SK-N-SH treated with all-trans-retinoic acid at 6 μM for 48 hours (cell line): Measurements from ENCODE around the gene PARD3B.

Experiments used
- ATAC-seq: fragments of 200-7000 bp; cut with Tn5 transposase; 3 replicates; pipeline ENCODE4 v1.9.1; 2020; ENCODE audit warnings: mild to moderate bottlenecking, moderate library complexity
- ARNTL ChIP-seq: fragments of 450-650 bp; formaldehyde crosslinking; IDR thresholded peaks from 2 replicates; pipeline ENCODE4 v1.5.0; 2020; ENCODE audit warnings: low read depth, mild to moderate bottlenecking, moderate library complexity, borderline replicate concordance
- CREB5 ChIP-seq: fragments of 250-450 bp; sonication (Bioruptor Pico); IDR thresholded peaks from 2 replicates; pipeline ENCODE4 v1.5.1; 2020; ENCODE audit warnings: low read depth, mild to moderate bottlenecking, moderate library complexity
- CSDC2 ChIP-seq: fragments of 250-450 bp; sonication (Bioruptor Pico); IDR thresholded peaks from 2 replicates; pipeline ENCODE4 v1.5.0; 2020; ENCODE audit warnings: mild to moderate bottlenecking, moderate library complexity
- CSRNP3 ChIP-seq: fragments of 250-450 bp; sonication (Bioruptor Pico); IDR thresholded peaks from 2 replicates; pipeline ENCODE4 v1.5.1; 2021; ENCODE audit warnings: mild to moderate bottlenecking, moderate library complexity
- ESRRG ChIP-seq: fragments of 250-450 bp; sonication (Bioruptor Pico); IDR thresholded peaks from 2 replicates; pipeline ENCODE4 v1.6.1; 2021; ENCODE audit warnings: mild to moderate bottlenecking
- GLIS3 ChIP-seq: fragments of 250-450 bp; sonication (Bioruptor Pico); IDR thresholded peaks from 2 replicates; pipeline ENCODE4 v1.5.0; 2020; ENCODE audit warnings: mild to moderate bottlenecking, moderate library complexity
- ISL1 ChIP-seq: fragments of 250-450 bp; sonication (Bioruptor Pico); IDR thresholded peaks from 2 replicates; pipeline ENCODE4 v2.1.2; 2022; ENCODE audit warnings: mild to moderate bottlenecking, moderate library complexity
- OSR1 ChIP-seq: fragments of 250-450 bp; sonication (Bioruptor Pico); IDR thresholded peaks from 2 replicates; pipeline ENCODE4 v1.8.0; 2022; ENCODE audit warnings: moderate library complexity, mild to moderate bottlenecking, inconsistent platforms
- PATZ1 ChIP-seq: fragments of 250-450 bp; sonication (Bioruptor Pico); IDR thresholded peaks from 2 replicates; pipeline ENCODE4 v1.8.0; 2020; ENCODE audit warnings: mild to moderate bottlenecking, moderate library complexity, borderline replicate concordance
- POU6F1 ChIP-seq: fragments of 250-450 bp; sonication (Bioruptor Pico); IDR thresholded peaks from 2 replicates; pipeline ENCODE4 v1.8.0; 2021; ENCODE audit warnings: low read depth, mild to moderate bottlenecking, moderate library complexity, borderline replicate concordance
- RARB ChIP-seq: fragments of 250-450 bp; sonication (Bioruptor Pico); IDR thresholded peaks from 2 replicates; pipeline ENCODE4 v1.8.0; 2021; ENCODE audit warnings: mild to moderate bottlenecking, moderate library complexity
- SNAI2 ChIP-seq: fragments of 250-450 bp; sonication (Bioruptor Pico); IDR thresholded peaks from 2 replicates; pipeline ENCODE4 v1.5.0; 2020; ENCODE audit warnings: mild to moderate bottlenecking, moderate library complexity
- TOX ChIP-seq: fragments of 250-450 bp; sonication (Bioruptor Pico); IDR thresholded peaks from 2 replicates; pipeline ENCODE4 v1.8.0; 2021; ENCODE audit warnings: mild to moderate bottlenecking, moderate library complexity, borderline replicate concordance
- TSHZ2 ChIP-seq: fragments of 250-450 bp; sonication (Bioruptor Pico); IDR thresholded peaks from 2 replicates; pipeline ENCODE4 v1.5.0; 2020; ENCODE audit warnings: mild to moderate bottlenecking, moderate library complexity
- ZC3H10 ChIP-seq: fragments of 250-450 bp; sonication (Bioruptor Pico); IDR thresholded peaks from 2 replicates; pipeline ENCODE4 v1.5.1; 2021; ENCODE audit warnings: mild to moderate bottlenecking, moderate library complexity
- ZFP3 ChIP-seq: fragments of 250-450 bp; sonication (Bioruptor Pico); IDR thresholded peaks from 2 replicates; pipeline ENCODE4 v1.5.0; 2020; ENCODE audit warnings: mild to moderate bottlenecking, moderate library complexity
- ZNF565 ChIP-seq: fragments of 450-650 bp; formaldehyde crosslinking; conservative IDR thresholded peaks from 2 replicates; pipeline ENCODE4 v1.5.0; 2020; ENCODE audit warnings: low read depth, mild to moderate bottlenecking, moderate library complexity
- ZNF8 ChIP-seq: fragments of 450-650 bp; formaldehyde crosslinking; IDR thresholded peaks from 2 replicates; pipeline ENCODE4 v1.5.0; 2020; ENCODE audit warnings: mild to moderate bottlenecking, moderate library complexity

The PARD3B gene

GRCh38 chr2:204544961-204545860, at the start of gene PARD3B:
Gene PARD3B, plus strand, starts transcription at chr2:204545475. Its CDS starts 525 bp downstream, at chr2:204546000.
- ATAC-seq = peak; percentile 95
- no peak for TF ChIP-seq TSHZ2
- no peak for TF ChIP-seq ZNF8 (CRISPR knock-in tag)
- no peak for TF ChIP-seq TOX (CRISPR knock-in tag)
- no peak for TF ChIP-seq SNAI2
- TF ChIP-seq RARB (CRISPR knock-in tag) = no peak
- no peak for TF ChIP-seq CSRNP3 (CRISPR knock-in tag)

GRCh38 chr2:204496779-204497178, 48.5 kb upstream of the PARD3B start:
- ATAC-seq = no peak
- no peak for TF ChIP-seq CSDC2
- TF ChIP-seq CREB5 (CRISPR knock-in tag) = no peak
- no peak for TF ChIP-seq ISL1 (CRISPR knock-in tag)
- no peak for TF ChIP-seq TOX (CRISPR knock-in tag)
- no peak for TF ChIP-seq GLIS3
- no peak for TF ChIP-seq ZC3H10 (CRISPR knock-in tag)
- no peak for TF ChIP-seq POU6F1
- TF ChIP-seq PATZ1 = no peak
- TF ChIP-seq ZNF565 (CRISPR knock-in tag) = no peak
- TF ChIP-seq SNAI2 = no peak
- no peak for TF ChIP-seq CSRNP3 (CRISPR knock-in tag)
- TF ChIP-seq ZFP3 = no peak
- TF ChIP-seq ESRRG (CRISPR knock-in tag) = no peak
- no peak for TF ChIP-seq ARNTL (CRISPR knock-in tag)
- TF ChIP-seq OSR1 = no peak
- no peak for TF ChIP-seq TSHZ2
